Non-pigmented ciliary epithelial cell (primary cell): Measurements from ENCODE around the gene PPM1B.
"Not testable (repeated sequence)": the region's sequence is repeated elsewhere in the genome, so short reads cannot be mapped to it uniquely, and the experiment has no call there.

Experiments used
- DNase-seq: peaks from one replicate; pipeline ENCODE4 v3.0.0-alpha.2; 2010; ENCODE audit warnings: low read depth

Gene PPM1B

GRCh38 chr2:44168681-44169154, at the start of gene PPM1B:
Gene PPM1B, plus strand, starts transcription at chr2:44168875. Its CDS starts 32,325 bp downstream, at chr2:44201200.
- DNase-seq, result no peak

GRCh38 chr2:44119878-44120277, 48.8 kb upstream of the PPM1B start:
- DNase-seq, result no peak

- peak; percentile 69 for DNase-seq
Observed at GRCh38 chr2:44120428-44120827, 48.2 kb upstream of the PPM1B start.

GRCh38 chr2:44121899-44122298, 46.8 kb upstream of the PPM1B start:
- no peak for DNase-seq

- DNase-seq, result no peak
Observed at GRCh38 chr2:44124500-44124899, 44.2 kb upstream of the PPM1B start.

- DNase-seq, result no peak
Observed at GRCh38 chr2:44126106-44126797, 42.4 kb upstream of the PPM1B start.

- DNase-seq, result no peak
Observed at GRCh38 chr2:44130441-44130840, 38.2 kb upstream of the PPM1B start.

GRCh38 chr2:44131177-44131576, 37.5 kb upstream of the PPM1B start:
- DNase-seq, result no peak

GRCh38 chr2:44133602-44134001, 35.1 kb upstream of the PPM1B start:
- not testable (repeated sequence) for DNase-seq

GRCh38 chr2:44134848-44135247, 33.8 kb upstream of the PPM1B start:
- no peak for DNase-seq

GRCh38 chr2:44135296-44135695, 33.4 kb upstream of the PPM1B start:
- no peak for DNase-seq

GRCh38 chr2:44135771-44136170, 32.9 kb upstream of the PPM1B start:
- DNase-seq, result no peak

- peak; percentile 31 for DNase-seq
Observed at GRCh38 chr2:44136252-44136651, 32.4 kb upstream of the PPM1B start.

GRCh38 chr2:44137048-44137447, 31.6 kb upstream of the PPM1B start:
- no peak for DNase-seq

- DNase-seq, result no peak
Observed at GRCh38 chr2:44137872-44138551, 30.7 kb upstream of the PPM1B start.

GRCh38 chr2:44139741-44140140, 28.9 kb upstream of the PPM1B start:
- DNase-seq, result no peak

GRCh38 chr2:44142306-44142705, 26.4 kb upstream of the PPM1B start:
- DNase-seq, result no peak

GRCh38 chr2:44143701-44144100, 25.0 kb upstream of the PPM1B start:
- no peak for DNase-seq

GRCh38 chr2:44148999-44149398, 19.7 kb upstream of the PPM1B start:
- no peak for DNase-seq

GRCh38 chr2:44150473-44150872, 18.2 kb upstream of the PPM1B start:
- DNase-seq, result no peak

- DNase-seq, result no peak
Observed at GRCh38 chr2:44152865-44153669, 15.6 kb upstream of the PPM1B start.

GRCh38 chr2:44155666-44156446, 12.8 kb upstream of the PPM1B start:
- DNase-seq, result no peak
